Lower leg skin (tissue), 4 donors: ENCODE measurements around the gene APC. TPM values are rescaled to one million over a fixed set of nuclear protein-coding genes. Genes with fewer than 3 reads are reported as not detected.

Source experiments
- DNase-seq, 2 donors: peaks; one replicate each; pipeline ENCODE4 v3.0.0-alpha.2; 2019; ENCODE audit warnings: low spot score in 2 of 2
- H3K4me3 ChIP-seq: fragments of 200-600 bp; sonication (generic); 2 replicates; pipeline ENCODE4 v1.5.1; 2017; ENCODE audit warnings: mild to moderate bottlenecking, low read depth; ENCODE audit not compliant: poor library complexity, severe bottlenecking
- POLR2A ChIP-seq, 2 donors: fragments of 450-650 bp; IDR thresholded peaks; one replicate each; pipeline ENCODE4 v1.6.1; 2016 to 2017; ENCODE audit warnings: antibody characterized with exemption in 2 of 2, mild to moderate bottlenecking in 1 of 2, moderate library complexity in 1 of 2
- WGBS, 2 donors: methylation state at CpG; one replicate each; pipeline ENCODE4 v1.1.5; 2018; 5-methylcytosine and 5-hydroxymethylcytosine counted together
- intact Hi-C: fragments of 100-400 bp; cut with DNase I; formaldehyde crosslinking; loops from one replicate; pipeline ENCODE4 v1.15.0; 2023; ENCODE audit warnings: low total_unique reads
- total RNA-seq, 4 donors: library from RNA; depleted of rRNA; stranded (reverse); fragments of >200 nt; gene quantifications; one replicate each; pipeline ENCODE4 v1.1.0, GENCODE V29; 2016
- TF ChIP-seq, protein P1 (sequence below), 3 donors: fragments of 450-650 bp; IDR thresholded peaks; one replicate each; pipeline ENCODE4 v1.5.1; 2016; ENCODE audit warnings: antibody characterized with exemption in 3 of 3, mild to moderate bottlenecking in 3 of 3, moderate library complexity in 2 of 3

APC gene
- total RNA-seq, 4 donors from 2014 or later = 52.6 to 82.8 (median 61.9) TPM

DNA sequence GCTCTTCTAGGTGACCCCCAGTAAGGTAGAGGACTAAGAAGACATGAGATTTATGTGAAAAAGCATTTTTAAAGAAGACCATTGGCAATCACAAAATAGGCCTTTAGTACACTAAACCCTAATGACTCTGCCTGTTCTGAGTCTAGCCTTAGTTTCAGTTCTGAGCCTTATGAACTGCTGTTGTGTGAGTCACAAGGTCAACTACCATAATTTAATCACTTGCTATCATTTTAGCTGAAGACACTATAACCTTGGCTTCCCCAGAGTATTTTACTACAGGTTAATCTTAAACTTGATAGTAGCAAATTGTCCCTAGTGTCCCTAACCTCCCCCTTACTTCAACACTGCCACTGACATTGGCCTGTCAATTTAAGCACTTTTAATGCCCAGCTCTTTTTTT lies 34.4 kb downstream of the APC start:
- DNase-seq = no peak
- intact Hi-C loops = no loop called here
- no peak for TF ChIP-seq POLR2A (IDR thresholded peaks at IDR 0.05)
- TF ChIP-seq, protein P1, sequence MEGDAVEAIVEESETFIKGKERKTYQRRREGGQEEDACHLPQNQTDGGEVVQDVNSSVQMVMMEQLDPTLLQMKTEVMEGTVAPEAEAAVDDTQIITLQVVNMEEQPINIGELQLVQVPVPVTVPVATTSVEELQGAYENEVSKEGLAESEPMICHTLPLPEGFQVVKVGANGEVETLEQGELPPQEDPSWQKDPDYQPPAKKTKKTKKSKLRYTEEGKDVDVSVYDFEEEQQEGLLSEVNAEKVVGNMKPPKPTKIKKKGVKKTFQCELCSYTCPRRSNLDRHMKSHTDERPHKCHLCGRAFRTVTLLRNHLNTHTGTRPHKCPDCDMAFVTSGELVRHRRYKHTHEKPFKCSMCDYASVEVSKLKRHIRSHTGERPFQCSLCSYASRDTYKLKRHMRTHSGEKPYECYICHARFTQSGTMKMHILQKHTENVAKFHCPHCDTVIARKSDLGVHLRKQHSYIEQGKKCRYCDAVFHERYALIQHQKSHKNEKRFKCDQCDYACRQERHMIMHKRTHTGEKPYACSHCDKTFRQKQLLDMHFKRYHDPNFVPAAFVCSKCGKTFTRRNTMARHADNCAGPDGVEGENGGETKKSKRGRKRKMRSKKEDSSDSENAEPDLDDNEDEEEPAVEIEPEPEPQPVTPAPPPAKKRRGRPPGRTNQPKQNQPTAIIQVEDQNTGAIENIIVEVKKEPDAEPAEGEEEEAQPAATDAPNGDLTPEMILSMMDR (IDR thresholded peaks at IDR 0.05) = no peak
- no peak overlapping the region for H3K4me3 ChIP-seq

DNA sequence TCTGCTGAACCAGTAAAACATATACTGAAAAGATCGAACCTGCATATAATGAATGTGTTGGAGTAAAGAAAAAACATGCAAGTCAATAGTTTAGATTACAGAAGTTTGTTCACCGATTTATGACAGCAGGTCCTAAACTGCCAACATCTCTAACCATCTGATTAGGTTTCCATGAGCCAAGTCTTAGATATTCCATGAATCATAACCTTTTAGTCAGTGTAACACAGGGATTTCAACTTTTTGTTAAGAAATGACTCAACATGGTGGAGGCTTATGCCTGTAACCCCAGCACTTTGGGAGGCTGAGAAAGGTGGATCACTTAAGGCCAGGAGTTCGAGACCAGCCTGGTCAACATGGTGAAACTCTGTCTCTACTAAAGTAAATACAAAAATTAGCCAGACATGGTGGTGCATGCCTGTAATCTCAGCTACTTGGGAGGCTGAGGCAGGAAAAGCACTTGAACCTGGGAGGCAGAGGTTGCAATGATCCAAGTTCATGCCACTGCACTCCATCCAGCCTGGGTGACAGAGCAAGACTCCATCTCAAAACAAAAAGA lies 38.7 kb downstream of the APC start:
- no peak for DNase-seq
- intact Hi-C loops = no loop called here
- H3K4me3 ChIP-seq = no peak overlapping the region
- TF ChIP-seq, protein P1 (IDR thresholded peaks at IDR 0.05) = no peak
- TF ChIP-seq POLR2A (IDR thresholded peaks at IDR 0.05) = no peak
- WGBS, 2 donors = 72 to 78% methylated on average over 3 of the region's 3 CpGs

DNA sequence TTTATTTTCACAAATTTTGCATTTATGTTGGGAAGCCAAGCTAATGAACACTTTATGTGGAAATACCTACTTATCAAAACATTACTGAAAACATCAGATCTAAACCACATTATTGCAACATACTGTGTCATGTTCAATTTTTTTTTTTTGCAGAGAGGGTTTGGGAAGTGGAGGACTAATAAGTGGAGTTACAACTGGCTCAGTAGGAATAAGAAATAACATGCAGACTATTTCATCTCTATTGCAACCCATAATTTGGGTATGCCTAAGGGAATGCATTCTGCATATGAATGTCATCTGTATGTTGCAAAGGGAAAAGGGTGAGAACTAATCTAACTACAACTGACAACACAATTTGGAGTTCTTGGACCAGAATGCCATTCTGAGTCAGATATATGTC lies 41.8 kb downstream of the APC start:
- DNase-seq = no peak
- no peak overlapping the region for H3K4me3 ChIP-seq
- no peak for TF ChIP-seq POLR2A (IDR thresholded peaks at IDR 0.05)
- TF ChIP-seq, protein P1 (IDR thresholded peaks at IDR 0.05) = no peak
- intact Hi-C loops = no loop called here

DNA sequence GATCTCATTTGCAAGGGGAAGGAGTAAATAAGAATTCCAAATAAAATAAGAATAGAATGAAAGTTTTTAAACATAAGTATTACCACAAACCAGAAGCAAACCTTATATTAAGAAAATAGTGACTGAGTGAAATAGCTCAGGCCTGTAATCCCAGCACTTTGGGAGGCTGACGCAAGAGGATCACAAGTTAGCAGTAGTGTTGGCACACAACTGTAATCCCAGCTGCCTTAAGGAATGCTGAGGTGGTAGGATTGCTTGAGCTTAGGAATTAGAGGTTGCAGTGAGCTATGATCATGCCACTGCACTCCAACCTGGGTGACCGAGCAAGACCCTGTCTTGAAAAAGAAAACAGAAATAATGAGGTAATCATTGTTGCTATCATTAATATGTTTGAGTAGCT lies 47.0 kb downstream of the APC start:
- DNase-seq = no peak
- 94 to 96% methylated on average over 2 of the region's 2 CpGs for WGBS, 2 donors
- intact Hi-C loops = no loop called here
- H3K4me3 ChIP-seq = no peak overlapping the region
- TF ChIP-seq, protein P1 (IDR thresholded peaks at IDR 0.05) = no peak
- no peak for TF ChIP-seq POLR2A (IDR thresholded peaks at IDR 0.05)

DNA sequence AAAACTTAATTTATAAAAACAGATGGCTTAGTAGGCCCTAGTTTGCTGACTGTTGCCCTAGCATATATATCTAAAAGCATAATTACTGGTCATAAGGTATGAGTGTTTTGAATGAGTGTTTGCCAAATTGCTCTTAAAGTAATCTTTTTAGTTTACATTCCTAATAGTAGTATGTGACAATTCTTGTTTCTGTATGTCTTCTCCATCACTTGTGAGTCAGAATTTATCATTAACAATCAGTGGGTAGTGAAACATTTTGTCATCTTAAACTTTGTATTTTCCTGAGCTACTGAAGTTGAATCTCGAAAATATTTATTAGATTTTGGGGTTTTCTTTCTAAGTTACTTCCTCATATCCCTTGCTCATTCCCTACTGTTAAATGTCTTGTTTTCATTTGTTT lies 49.6 kb downstream of the APC start:
- H3K4me3 ChIP-seq = no peak overlapping the region
- TF ChIP-seq POLR2A (IDR thresholded peaks at IDR 0.05) = no peak
- TF ChIP-seq, protein P1 (IDR thresholded peaks at IDR 0.05) = no peak
- no peak for DNase-seq
- intact Hi-C loops = no loop called here
- WGBS, 2 donors = 81 to 84% methylated on average over 1 of the region's 1 CpG

DNA sequence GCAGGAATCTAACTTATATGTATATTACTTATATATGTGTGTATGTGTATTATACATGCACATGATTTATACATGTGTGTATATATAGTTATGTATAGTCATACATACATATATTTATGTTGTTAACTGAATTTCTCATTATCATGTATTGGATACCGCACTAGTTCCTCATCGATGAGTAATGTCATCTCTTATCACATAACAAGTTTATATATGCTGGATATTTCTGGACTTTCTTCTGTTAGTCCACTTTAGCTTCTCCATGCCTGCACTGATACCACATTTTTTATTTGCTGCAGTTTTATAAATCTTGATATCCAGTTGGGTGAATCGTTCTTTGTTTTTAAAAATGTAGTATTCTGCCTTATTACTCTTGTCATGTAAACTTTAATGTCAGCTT lies 50.2 kb downstream of the APC start:
- WGBS, 2 donors = 96 to 97% methylated on average over 3 of the region's 3 CpGs
- intact Hi-C loops = no loop called here
- no peak overlapping the region for H3K4me3 ChIP-seq
- TF ChIP-seq POLR2A (IDR thresholded peaks at IDR 0.05) = no peak
- DNase-seq = no peak
